Activated T-cell treated with anti-CD3 and anti-CD28 coated beads for 24 hours (primary cell): ENCODE data around the gene UBE2E3.

Source experiments
- DNase-seq: peaks from one replicate; pipeline ENCODE4 v3.0.0-alpha.2; 2020; ENCODE audit warnings: low read depth

UBE2E3 gene

GRCh38 chr2:180978903-180979748 is 1.3 kb upstream of the UBE2E3 start:
- no peak for DNase-seq

GRCh38 chr2:180979749-180980105 is 678 bp upstream of the UBE2E3 start:
- no peak for DNase-seq

- no peak for DNase-seq
Measured at GRCh38 chr2:180980943-180981911, 822 bp downstream of the UBE2E3 start.

- DNase-seq, result no peak
Measured at GRCh38 chr2:180983468-180984242, 3.2 kb downstream of the UBE2E3 start.

GRCh38 chr2:180985771-180986395 is 5.5 kb downstream of the UBE2E3 start:
- DNase-seq, result no peak

GRCh38 chr2:180987146-180987545 is 6.7 kb downstream of the UBE2E3 start:
- DNase-seq, result no peak

GRCh38 chr2:180990337-180990736 is 9.9 kb downstream of the UBE2E3 start:
- no peak for DNase-seq

- no peak for DNase-seq
Measured at GRCh38 chr2:180990794-180991193, 10.4 kb downstream of the UBE2E3 start.

GRCh38 chr2:180991361-180991760 is 11.0 kb downstream of the UBE2E3 start:
- no peak for DNase-seq

GRCh38 chr2:180991820-180992219 is 11.4 kb downstream of the UBE2E3 start:
- DNase-seq, result no peak

- no peak for DNase-seq
Measured at GRCh38 chr2:180992994-180993393, 12.6 kb downstream of the UBE2E3 start.

- DNase-seq, result no peak
Measured at GRCh38 chr2:180999274-180999964, 19.0 kb downstream of the UBE2E3 start.

GRCh38 chr2:181004647-181005325 is 24.4 kb downstream of the UBE2E3 start:
- no peak for DNase-seq

- no peak for DNase-seq
Measured at GRCh38 chr2:181005326-181005655, 24.9 kb downstream of the UBE2E3 start.

GRCh38 chr2:181005809-181006208 is 25.4 kb downstream of the UBE2E3 start:
- DNase-seq, result no peak

- DNase-seq, result no peak
Measured at GRCh38 chr2:181007086-181007837, 26.9 kb downstream of the UBE2E3 start.

GRCh38 chr2:181008407-181008806 is 28.0 kb downstream of the UBE2E3 start:
- no peak for DNase-seq

- DNase-seq, result no peak
Measured at GRCh38 chr2:181021199-181021789, 40.9 kb downstream of the UBE2E3 start.

GRCh38 chr2:181022652-181023051 is 42.2 kb downstream of the UBE2E3 start:
- DNase-seq, result no peak
